Measurements from ENCODE around the gene GRK1.

GRCh38 chr13:113636266-113636963, 30.6 kb upstream of the GRK1 start:
- TF ChIP-seq YY1 (IDR thresholded peaks at IDR 0.05; ENCODE audit: insufficient read depth, insufficient read length), result no peak
- TF ChIP-seq SUZ12 (IDR thresholded peaks at IDR 0.05; ENCODE audit: extremely low read depth, insufficient read depth, insufficient read length), result no peak
